Measurements from ENCODE around the gene C16orf86. TPM values are rescaled to one million over a fixed set of nuclear protein-coding genes. Genes with fewer than 3 reads are reported as not detected.

Gene C16orf86
- total and polyA plus RNA-seq, 5 donors from 2014 or later, result 3.2 to 6.8 (median 5.9) TPM

- no peaks in the 10 kb centered on the region for H3K9me3 Mint-ChIP-seq
Observed at GRCh38 chr16:67660564-67661028, 6.0 kb upstream of the C16orf86 start, which contains the start of gene PARD6A. Gene PARD6A (plus strand): TSS chr16:67660960. CDS start chr16:67661039, 79 bp downstream.

GRCh38 chr16:67661101-67661761 is 5.4 kb upstream of the C16orf86 start:
- Histone ChIP-seq H3K27ac (ENCODE audit: insufficient read depth, low read length, poor library complexity, severe bottlenecking) (peak overlapping the region; percentile 98), H3K4me3 (ENCODE audit: low read depth, low read length) (peak overlapping the region; percentile 68), H3K9me3 (ENCODE audit: control insufficient read depth in 2 of 2, low read length in 2 of 2) (no peaks in the 10 kb centered on the region), H3K36me3 (ENCODE audit: control insufficient read depth, insufficient read depth, low read length) (peaks cover 5% of the 10 kb centered on the region), H3K27me3 (ENCODE audit: control insufficient read depth, insufficient read depth, low read length) (no peaks in the 10 kb centered on the region), H3K4me1 (ENCODE audit: control insufficient read depth, insufficient read depth, low read length, poor library complexity, severe bottlenecking) (peaks cover 38% of the 10 kb centered on the region)
- DNase-seq, result peak in 1 of 3 donors; percentile 40
- H3K36me3 Mint-ChIP-seq, result no peaks in the 10 kb centered on the region
- H3K9me3 Mint-ChIP-seq, result no peaks in the 10 kb centered on the region
- H3K4me3 Mint-ChIP-seq, result peak overlapping the region; percentile 89 to 100 (median 94)
- ATAC-seq (ENCODE audit: low read depth in 2 of 2), result no peak
- peaks cover 4% of the 10 kb centered on the region for H3K27me3 Mint-ChIP-seq
- peak overlapping the region; percentile 90 to 98 (median 93) for H3K27ac Mint-ChIP-seq
- peaks cover 0 to 45% (median 18%) of the 10 kb centered on the region in 4 donors for H3K4me1 Mint-ChIP-seq

More at GRCh38 chr16:67660564-67661028, 6.0 kb upstream of the C16orf86 start, which contains the start of gene PARD6A:
- H3K4me1 Mint-ChIP-seq, result peaks cover 0 to 45% (median 20%) of the 10 kb centered on the region in 4 donors
- Histone ChIP-seq H3K4me1 (ENCODE audit: control insufficient read depth, insufficient read depth, low read length, poor library complexity, severe bottlenecking) (peaks cover 32% of the 10 kb centered on the region), H3K36me3 (ENCODE audit: control insufficient read depth, insufficient read depth, low read length) (peaks cover 11% of the 10 kb centered on the region), H3K9me3 (ENCODE audit: control insufficient read depth in 2 of 2, low read length in 2 of 2) (no peaks in the 10 kb centered on the region), H3K27me3 (ENCODE audit: control insufficient read depth, insufficient read depth, low read length) (no peaks in the 10 kb centered on the region), H3K4me3 (ENCODE audit: low read depth, low read length) (peak within 1 kb of the TSS; percentile 94), H3K27ac (ENCODE audit: insufficient read depth, low read length, poor library complexity, severe bottlenecking) (peak within 1 kb of the TSS; percentile 98)
- peak within 1 kb of the TSS; percentile 90 to 98 (median 97) for H3K27ac Mint-ChIP-seq
- H3K27me3 Mint-ChIP-seq, result peaks cover 4% of the 10 kb centered on the region
- H3K4me3 Mint-ChIP-seq, result peak within 1 kb of the TSS; percentile 95 to 100 (median 96)
- H3K36me3 Mint-ChIP-seq, result peaks cover 4% of the 10 kb centered on the region
- DNase-seq (peak; percentile 95 to 98 (median 95)), ATAC-seq (ENCODE audit: low read depth in 2 of 2) (peak; percentile 85 to 86)

GRCh38 chr16:67661886-67662652 is 4.5 kb upstream of the C16orf86 start:
- no peak overlapping the region for H3K27ac ChIP-seq (ENCODE audit: insufficient read depth, low read length, poor library complexity, severe bottlenecking)
- no peaks in the 10 kb centered on the region for H3K9me3 Mint-ChIP-seq
- H3K27ac Mint-ChIP-seq, result peak overlapping the region in 1 of 3 donors; percentile 98
- peak overlapping the region; percentile 40 to 100 (median 91) for H3K4me3 Mint-ChIP-seq
- peaks cover 4% of the 10 kb centered on the region for H3K27me3 Mint-ChIP-seq
- H3K4me1 ChIP-seq (ENCODE audit: control insufficient read depth, insufficient read depth, low read length, poor library complexity, severe bottlenecking), result peaks cover 44% of the 10 kb centered on the region
- no peaks in the 10 kb centered on the region for H3K36me3 Mint-ChIP-seq
- DNase-seq (no peak), ATAC-seq (ENCODE audit: low read depth in 2 of 2) (no peak)
- H3K36me3 ChIP-seq (ENCODE audit: control insufficient read depth, insufficient read depth, low read length), result no peaks in the 10 kb centered on the region
- no peaks in the 10 kb centered on the region for H3K9me3 ChIP-seq (ENCODE audit: control insufficient read depth in 2 of 2, low read length in 2 of 2)
- H3K27me3 ChIP-seq (ENCODE audit: control insufficient read depth, insufficient read depth, low read length), result no peaks in the 10 kb centered on the region
- no peak overlapping the region for H3K4me3 ChIP-seq (ENCODE audit: low read depth, low read length)
- H3K4me1 Mint-ChIP-seq, result peaks cover 0 to 49% (median 21%) of the 10 kb centered on the region in 4 donors

GRCh38 chr16:67662653-67663010 is 4.0 kb upstream of the C16orf86 start:
- ATAC-seq (ENCODE audit: low read depth in 2 of 2) (no peak), DNase-seq (no peak)
- Histone ChIP-seq H3K4me3 (ENCODE audit: low read depth, low read length) (no peak overlapping the region), H3K9me3 (ENCODE audit: control insufficient read depth in 2 of 2, low read length in 2 of 2) (no peaks in the 10 kb centered on the region), H3K4me1 (ENCODE audit: control insufficient read depth, insufficient read depth, low read length, poor library complexity, severe bottlenecking) (peaks cover 50% of the 10 kb centered on the region), H3K36me3 (ENCODE audit: control insufficient read depth, insufficient read depth, low read length) (no peaks in the 10 kb centered on the region), H3K27ac (ENCODE audit: insufficient read depth, low read length, poor library complexity, severe bottlenecking) (no peak overlapping the region), H3K27me3 (ENCODE audit: control insufficient read depth, insufficient read depth, low read length) (no peaks in the 10 kb centered on the region)
- peak overlapping the region in 2 of 4 donors; percentile 40 to 72 for H3K4me3 Mint-ChIP-seq
- H3K4me1 Mint-ChIP-seq, result peaks cover 0 to 54% (median 22%) of the 10 kb centered on the region in 4 donors
- no peaks in the 10 kb centered on the region for H3K36me3 Mint-ChIP-seq
- H3K27me3 Mint-ChIP-seq, result peaks cover 4% of the 10 kb centered on the region
- no peak overlapping the region for H3K27ac Mint-ChIP-seq
- no peaks in the 10 kb centered on the region for H3K9me3 Mint-ChIP-seq

- peaks cover 0 to 54% (median 26%) of the 10 kb centered on the region in 4 donors for H3K4me1 Mint-ChIP-seq
- DNase-seq (peak in 1 of 3 donors; percentile 34), ATAC-seq (ENCODE audit: low read depth in 2 of 2) (no peak)
- peak overlapping the region in 2 of 4 donors; percentile 28 to 72 for H3K4me3 Mint-ChIP-seq
- Histone ChIP-seq H3K4me3 (ENCODE audit: low read depth, low read length) (no peak overlapping the region), H3K27ac (ENCODE audit: insufficient read depth, low read length, poor library complexity, severe bottlenecking) (no peak overlapping the region), H3K27me3 (ENCODE audit: control insufficient read depth, insufficient read depth, low read length) (no peaks in the 10 kb centered on the region), H3K36me3 (ENCODE audit: control insufficient read depth, insufficient read depth, low read length) (no peaks in the 10 kb centered on the region), H3K9me3 (ENCODE audit: control insufficient read depth in 2 of 2, low read length in 2 of 2) (no peaks in the 10 kb centered on the region), H3K4me1 (ENCODE audit: control insufficient read depth, insufficient read depth, low read length, poor library complexity, severe bottlenecking) (peaks cover 52% of the 10 kb centered on the region)
- no peak overlapping the region for H3K27ac Mint-ChIP-seq
- H3K36me3 Mint-ChIP-seq, result no peaks in the 10 kb centered on the region
- peaks cover 4% of the 10 kb centered on the region for H3K27me3 Mint-ChIP-seq
- no peaks in the 10 kb centered on the region for H3K9me3 Mint-ChIP-seq
Observed at GRCh38 chr16:67663151-67663876, 3.3 kb upstream of the C16orf86 start.

- no peaks in the 10 kb centered on the region for H3K9me3 Mint-ChIP-seq
- H3K36me3 Mint-ChIP-seq, result no peaks in the 10 kb centered on the region
- H3K27me3 Mint-ChIP-seq, result peaks cover 4% of the 10 kb centered on the region
- peaks cover 0 to 53% (median 24%) of the 10 kb centered on the region in 4 donors for H3K4me1 Mint-ChIP-seq
- H3K36me3 ChIP-seq (ENCODE audit: control insufficient read depth, insufficient read depth, low read length), result no peaks in the 10 kb centered on the region
- no peak overlapping the region for H3K4me3 ChIP-seq (ENCODE audit: low read depth, low read length)
- peak overlapping the region in 3 of 4 donors; percentile 47 to 75 (median 68) for H3K4me3 Mint-ChIP-seq
- no peaks in the 10 kb centered on the region for H3K27me3 ChIP-seq (ENCODE audit: control insufficient read depth, insufficient read depth, low read length)
- no peak for DNase-seq
- H3K27ac Mint-ChIP-seq, result peak overlapping the region in 2 of 3 donors; percentile 49 to 94
- H3K27ac ChIP-seq (ENCODE audit: insufficient read depth, low read length, poor library complexity, severe bottlenecking), result no peak overlapping the region
- no peaks in the 10 kb centered on the region for H3K9me3 ChIP-seq (ENCODE audit: control insufficient read depth in 2 of 2, low read length in 2 of 2)
- H3K4me1 ChIP-seq (ENCODE audit: control insufficient read depth, insufficient read depth, low read length, poor library complexity, severe bottlenecking), result peaks cover 47% of the 10 kb centered on the region
- ATAC-seq (ENCODE audit: low read depth in 2 of 2), result no peak
Observed at GRCh38 chr16:67663877-67664222, 2.8 kb upstream of the C16orf86 start.

GRCh38 chr16:67664258-67664657 is 2.4 kb upstream of the C16orf86 start:
- Histone ChIP-seq H3K4me1 (ENCODE audit: control insufficient read depth, insufficient read depth, low read length, poor library complexity, severe bottlenecking) (peaks cover 43% of the 10 kb centered on the region), H3K4me3 (ENCODE audit: low read depth, low read length) (no peak overlapping the region), H3K27me3 (ENCODE audit: control insufficient read depth, insufficient read depth, low read length) (no peaks in the 10 kb centered on the region), H3K27ac (ENCODE audit: insufficient read depth, low read length, poor library complexity, severe bottlenecking) (no peak overlapping the region), H3K36me3 (ENCODE audit: control insufficient read depth, insufficient read depth, low read length) (no peaks in the 10 kb centered on the region), H3K9me3 (ENCODE audit: control insufficient read depth in 2 of 2, low read length in 2 of 2) (no peaks in the 10 kb centered on the region)
- Mint-ChIP-seq H3K36me3 (no peaks in the 10 kb centered on the region), H3K27me3 (peaks cover 4% of the 10 kb centered on the region), H3K9me3 (no peaks in the 10 kb centered on the region), H3K4me1 (peaks cover 0 to 51% (median 21%) of the 10 kb centered on the region in 4 donors), H3K27ac (peak overlapping the region in 2 of 3 donors; percentile 49 to 94), H3K4me3 (peak overlapping the region in 3 of 4 donors; percentile 47 to 83 (median 75))
- DNase-seq, result no peak
- ATAC-seq (ENCODE audit: low read depth in 2 of 2), result no peak

All from CD4-positive, CD25-positive, alpha-beta regulatory T cell (primary cell).